ENCODE measurements around the gene PCSK1N. TPM values are rescaled to one million over a fixed set of nuclear protein-coding genes. Genes with fewer than 3 reads are reported as not detected.

PCSK1N gene
- total and polyA plus RNA-seq, 9 of the 15 experiments (the other 6 are each of a cell fraction or from before 2014, with no cell fraction given), result 0.07 to 0.55 (median 0.54) TPM; not detected in 6

DNA sequence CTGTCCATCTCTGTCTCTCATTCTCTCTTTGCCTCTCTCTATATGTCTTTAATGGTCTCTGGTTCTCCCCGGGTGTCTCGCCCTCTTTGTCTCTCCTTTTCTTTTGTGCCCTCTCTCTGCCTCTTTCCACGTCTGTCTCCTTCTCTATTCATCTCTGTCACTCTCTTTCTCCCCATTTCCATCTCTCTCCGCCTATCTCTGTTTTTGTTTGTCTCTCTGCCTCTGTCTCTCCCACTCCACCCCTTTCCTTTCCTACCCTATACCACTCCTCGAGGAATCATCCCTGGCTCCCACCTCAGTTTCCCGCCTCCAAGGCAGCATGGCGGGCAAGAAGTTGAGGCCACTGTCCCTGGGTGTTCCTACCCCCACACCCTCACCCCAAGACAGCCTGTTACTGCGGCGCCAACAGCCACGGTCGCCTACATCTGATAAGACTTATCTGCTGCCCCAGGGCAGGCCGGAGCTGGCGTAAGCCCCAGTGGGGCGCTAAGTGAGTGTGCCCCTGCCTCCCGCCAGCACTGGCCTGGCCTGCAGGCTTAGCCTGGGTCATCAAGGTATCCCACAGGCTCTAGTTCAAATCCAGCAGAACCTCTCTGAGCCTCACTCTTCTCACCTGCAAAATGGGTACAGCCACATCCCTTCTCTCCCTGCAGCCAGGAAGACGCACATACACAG, 49.7 kb downstream of the PCSK1N start (continued):
- TF ChIP-seq MCM3 (IDR thresholded peaks at IDR 0.05) (no peak), ZNF79 (CRISPR knock-in tag; IDR thresholded peaks at IDR 0.05; ENCODE audit: low read depth) (no peak), GATA2 (CRISPR knock-in tag; IDR thresholded peaks at IDR 0.05) (peak; percentile 75), ARNT (IDR thresholded peaks at IDR 0.05) (no peak), TAF15 (IDR thresholded peaks at IDR 0.05; ENCODE audit: low read depth, low read length) (no peak), ZC3H4 (CRISPR knock-in tag; IDR thresholded peaks at IDR 0.05; ENCODE audit: borderline replicate concordance) (no peak), SRSF7 (optimal IDR thresholded peaks at IDR 0.05; ENCODE audit: low read depth, low read length) (no peak), L3MBTL2 (IDR thresholded peaks at IDR 0.05) (peak; percentile 72), ZNF311 (CRISPR knock-in tag; IDR thresholded peaks at IDR 0.05) (no peak), CBFA2T2 (conservative IDR thresholded peaks at IDR 0.05) (no peak), THRAP3 (IDR thresholded peaks at IDR 0.05; ENCODE audit: borderline replicate concordance) (no peak), TRIM24 (IDR thresholded peaks at IDR 0.05) (no peak), CCAR2 (IDR thresholded peaks at IDR 0.05; ENCODE audit: low read depth, low read length) (no peak), KLF10 (CRISPR knock-in tag; IDR thresholded peaks at IDR 0.05) (no peak), ZNF586 (CRISPR knock-in tag; conservative IDR thresholded peaks at IDR 0.05) (no peak), RBFOX2 (IDR thresholded peaks at IDR 0.05; ENCODE audit: low read depth, low read length) (no peak), SIN3B (IDR thresholded peaks at IDR 0.05; ENCODE audit: low read depth) (no peak), SRSF1 (IDR thresholded peaks at IDR 0.05; ENCODE audit: low read depth, low read length) (no peak), CBFB (CRISPR knock-in tag; IDR thresholded peaks at IDR 0.05) (0 out of 2 replicates have a peak, but pooled peaks have one; percentile 50), RB1 (IDR thresholded peaks at IDR 0.05; ENCODE audit: low read depth) (no peak), SOX6 (IDR thresholded peaks at IDR 0.05) (peak; percentile 54; the same call in 1 of the 2 replicates), PCBP2 (IDR thresholded peaks at IDR 0.05; ENCODE audit: low read depth, low read length, poor library complexity, severe bottlenecking) (no peak)
- TF ChIP-seq, protein P1, sequence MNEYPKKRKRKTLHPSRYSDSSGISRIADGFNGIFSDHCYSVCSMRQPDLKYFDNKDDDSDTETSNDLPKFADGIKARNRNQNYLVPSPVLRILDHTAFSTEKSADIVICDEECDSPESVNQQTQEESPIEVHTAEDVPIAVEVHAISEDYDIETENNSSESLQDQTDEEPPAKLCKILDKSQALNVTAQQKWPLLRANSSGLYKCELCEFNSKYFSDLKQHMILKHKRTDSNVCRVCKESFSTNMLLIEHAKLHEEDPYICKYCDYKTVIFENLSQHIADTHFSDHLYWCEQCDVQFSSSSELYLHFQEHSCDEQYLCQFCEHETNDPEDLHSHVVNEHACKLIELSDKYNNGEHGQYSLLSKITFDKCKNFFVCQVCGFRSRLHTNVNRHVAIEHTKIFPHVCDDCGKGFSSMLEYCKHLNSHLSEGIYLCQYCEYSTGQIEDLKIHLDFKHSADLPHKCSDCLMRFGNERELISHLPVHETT (CRISPR knock-in tag; conservative IDR thresholded peaks at IDR 0.05 in 1 of 2, IDR thresholded peaks at IDR 0.05 in 1 of 2), result 0 out of 4 replicates have a peak, but pooled peaks of 1 of the 2 experiments have one; percentile 37
- TF ChIP-seq, protein P2, sequence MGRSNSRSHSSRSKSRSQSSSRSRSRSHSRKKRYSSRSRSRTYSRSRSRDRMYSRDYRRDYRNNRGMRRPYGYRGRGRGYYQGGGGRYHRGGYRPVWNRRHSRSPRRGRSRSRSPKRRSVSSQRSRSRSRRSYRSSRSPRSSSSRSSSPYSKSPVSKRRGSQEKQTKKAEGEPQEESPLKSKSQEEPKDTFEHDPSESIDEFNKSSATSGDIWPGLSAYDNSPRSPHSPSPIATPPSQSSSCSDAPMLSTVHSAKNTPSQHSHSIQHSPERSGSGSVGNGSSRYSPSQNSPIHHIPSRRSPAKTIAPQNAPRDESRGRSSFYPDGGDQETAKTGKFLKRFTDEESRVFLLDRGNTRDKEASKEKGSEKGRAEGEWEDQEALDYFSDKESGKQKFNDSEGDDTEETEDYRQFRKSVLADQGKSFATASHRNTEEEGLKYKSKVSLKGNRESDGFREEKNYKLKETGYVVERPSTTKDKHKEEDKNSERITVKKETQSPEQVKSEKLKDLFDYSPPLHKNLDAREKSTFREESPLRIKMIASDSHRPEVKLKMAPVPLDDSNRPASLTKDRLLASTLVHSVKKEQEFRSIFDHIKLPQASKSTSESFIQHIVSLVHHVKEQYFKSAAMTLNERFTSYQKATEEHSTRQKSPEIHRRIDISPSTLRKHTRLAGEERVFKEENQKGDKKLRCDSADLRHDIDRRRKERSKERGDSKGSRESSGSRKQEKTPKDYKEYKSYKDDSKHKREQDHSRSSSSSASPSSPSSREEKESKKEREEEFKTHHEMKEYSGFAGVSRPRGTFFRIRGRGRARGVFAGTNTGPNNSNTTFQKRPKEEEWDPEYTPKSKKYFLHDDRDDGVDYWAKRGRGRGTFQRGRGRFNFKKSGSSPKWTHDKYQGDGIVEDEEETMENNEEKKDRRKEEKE (IDR thresholded peaks at IDR 0.05; ENCODE audit: borderline replicate concordance in 1 of 2, control insufficient read depth in 1 of 2, low read depth in 2 of 2, low read length in 1 of 2), result no peak
- TF ChIP-seq, protein P3, sequence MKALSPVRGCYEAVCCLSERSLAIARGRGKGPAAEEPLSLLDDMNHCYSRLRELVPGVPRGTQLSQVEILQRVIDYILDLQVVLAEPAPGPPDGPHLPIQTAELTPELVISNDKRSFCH (CRISPR knock-in tag; IDR thresholded peaks at IDR 0.05), result no peak
- TF ChIP-seq, protein P3 (tag; IDR thresholded peaks at IDR 0.05), result peak; percentile 87

Measured in K562 (cell line).